Suppressor macrophage treated with lipopolysaccharide for 4 hours (primary cell): ENCODE data around the gene GRID2.

Source experiments
- DNase-seq: peaks from one replicate; pipeline ENCODE4 v3.0.0-alpha.2; 2020

Gene GRID2

GRCh38 chr4:92776080-92776479 is 472.3 kb downstream of the GRID2 start:
- no peak for DNase-seq

GRCh38 chr4:92789741-92790140 is 486.0 kb downstream of the GRID2 start:
- no peak for DNase-seq

- no peak for DNase-seq
These were observed 488.2 kb downstream of the GRID2 start for GRCh38 chr4:92791871-92792440.

GRCh38 chr4:92809381-92809780 is 505.6 kb downstream of the GRID2 start:
- no peak for DNase-seq

- DNase-seq: no peak
These were observed 508.9 kb downstream of the GRID2 start for GRCh38 chr4:92812652-92813051.

GRCh38 chr4:92814677-92815076 is 510.9 kb downstream of the GRID2 start:
- no peak for DNase-seq

GRCh38 chr4:92825256-92825655 is 521.5 kb downstream of the GRID2 start:
- DNase-seq: no peak

GRCh38 chr4:92825791-92826190 is 522.0 kb downstream of the GRID2 start:
- no peak for DNase-seq

GRCh38 chr4:92830771-92831170 is 527.0 kb downstream of the GRID2 start:
- no peak for DNase-seq

GRCh38 chr4:92840880-92841279 is 537.1 kb downstream of the GRID2 start:
- no peak for DNase-seq

GRCh38 chr4:92843784-92844183 is 540.0 kb downstream of the GRID2 start:
- DNase-seq: no peak

GRCh38 chr4:92847026-92847425 is 543.3 kb downstream of the GRID2 start:
- DNase-seq: no peak

GRCh38 chr4:92862509-92862908 is 558.7 kb downstream of the GRID2 start:
- DNase-seq: no peak

- DNase-seq: no peak
These were observed 560.3 kb downstream of the GRID2 start for GRCh38 chr4:92864096-92864495.

GRCh38 chr4:92872604-92873003 is 568.8 kb downstream of the GRID2 start:
- no peak for DNase-seq

GRCh38 chr4:92885632-92886031 is 581.9 kb downstream of the GRID2 start:
- DNase-seq: no peak

GRCh38 chr4:92952426-92952825 is 648.7 kb downstream of the GRID2 start:
- no peak for DNase-seq

- no peak for DNase-seq
These were observed 649.1 kb downstream of the GRID2 start for GRCh38 chr4:92952897-92953296.

GRCh38 chr4:92953462-92953861 is 649.7 kb downstream of the GRID2 start:
- no peak for DNase-seq

GRCh38 chr4:92961881-92962280 is 658.1 kb downstream of the GRID2 start:
- no peak for DNase-seq

GRCh38 chr4:92962831-92963230 is 659.1 kb downstream of the GRID2 start:
- no peak for DNase-seq

GRCh38 chr4:92968556-92968955 is 664.8 kb downstream of the GRID2 start:
- no peak for DNase-seq

GRCh38 chr4:92968996-92969395 is 665.2 kb downstream of the GRID2 start:
- no peak for DNase-seq

GRCh38 chr4:92969650-92970379 is 666.0 kb downstream of the GRID2 start:
- DNase-seq: no peak

GRCh38 chr4:92970996-92971395 is 667.2 kb downstream of the GRID2 start:
- no peak for DNase-seq
